ENCODE data around the gene CDH18. TPM values are rescaled to one million over a fixed set of nuclear protein-coding genes. Genes with fewer than 3 reads are reported as not detected.

Gene CDH18
- total RNA-seq, 2 experiments from 2014 or later: not detected

DNA sequence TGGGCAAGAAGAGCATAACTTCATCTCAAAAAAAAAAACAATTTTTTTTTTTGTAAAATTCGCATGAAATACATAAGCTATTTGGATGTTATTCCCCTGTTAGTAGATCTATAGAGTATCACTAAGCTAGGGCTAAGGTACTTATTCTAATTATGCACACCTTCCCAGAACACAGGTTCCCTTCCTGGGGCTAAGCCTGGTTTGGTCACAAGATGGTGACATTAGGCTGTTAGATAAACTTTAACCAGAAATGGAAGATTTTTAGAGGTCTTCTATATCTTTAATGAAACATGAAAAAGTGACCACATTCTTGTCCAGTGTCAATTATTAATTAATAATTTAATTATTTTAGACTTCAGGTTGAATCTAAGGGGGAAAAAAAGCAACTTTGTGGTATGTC, 433.5 kb downstream of the CDH18 start:
- Histone ChIP-seq H3K9me3 (ENCODE audit: low read length) (no peaks in the 10 kb centered on the region), H3K4me3 (ENCODE audit: low read depth, low read length, poor library complexity, severe bottlenecking) (no peak overlapping the region), H2AFZ (ENCODE audit: low read length) (no peak overlapping the region), H3K36me3 (ENCODE audit: insufficient read depth, low read length) (no peaks in the 10 kb centered on the region), H3K79me2 (ENCODE audit: insufficient read depth, low read depth, low read length) (no peaks in the 10 kb centered on the region), H3K4me2 (ENCODE audit: low read length) (no peak overlapping the region), H3K9me2 (ENCODE audit: insufficient read depth, low read length) (no peaks in the 10 kb centered on the region), H3K4me1 (ENCODE audit: insufficient read depth, low read length, poor library complexity, severe bottlenecking) (no peaks in the 10 kb centered on the region), H3K27ac (ENCODE audit: low read depth, low read length, poor library complexity, severe bottlenecking) (no peak overlapping the region), H4K20me1 (ENCODE audit: insufficient read depth, low read length) (no peaks in the 10 kb centered on the region)
- intact Hi-C loops (cut with micrococcal nuclease; ENCODE audit: unreplicated experiment): no loop called here
- POLR2A ChIA-PET: interaction anchor here (0.6 to 1.3 kb wide), 3 partner anchors 11 to 552 kb away, joined by 3 to 4 read pairs (median 3); no protein-coding TSS in a partner anchor
- CTCF ChIA-PET (ENCODE audit: unreplicated experiment): no interaction called here
- TF ChIP-seq, protein P1, sequence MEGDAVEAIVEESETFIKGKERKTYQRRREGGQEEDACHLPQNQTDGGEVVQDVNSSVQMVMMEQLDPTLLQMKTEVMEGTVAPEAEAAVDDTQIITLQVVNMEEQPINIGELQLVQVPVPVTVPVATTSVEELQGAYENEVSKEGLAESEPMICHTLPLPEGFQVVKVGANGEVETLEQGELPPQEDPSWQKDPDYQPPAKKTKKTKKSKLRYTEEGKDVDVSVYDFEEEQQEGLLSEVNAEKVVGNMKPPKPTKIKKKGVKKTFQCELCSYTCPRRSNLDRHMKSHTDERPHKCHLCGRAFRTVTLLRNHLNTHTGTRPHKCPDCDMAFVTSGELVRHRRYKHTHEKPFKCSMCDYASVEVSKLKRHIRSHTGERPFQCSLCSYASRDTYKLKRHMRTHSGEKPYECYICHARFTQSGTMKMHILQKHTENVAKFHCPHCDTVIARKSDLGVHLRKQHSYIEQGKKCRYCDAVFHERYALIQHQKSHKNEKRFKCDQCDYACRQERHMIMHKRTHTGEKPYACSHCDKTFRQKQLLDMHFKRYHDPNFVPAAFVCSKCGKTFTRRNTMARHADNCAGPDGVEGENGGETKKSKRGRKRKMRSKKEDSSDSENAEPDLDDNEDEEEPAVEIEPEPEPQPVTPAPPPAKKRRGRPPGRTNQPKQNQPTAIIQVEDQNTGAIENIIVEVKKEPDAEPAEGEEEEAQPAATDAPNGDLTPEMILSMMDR (conservative IDR thresholded peaks at IDR 0.05; ENCODE audit: low read length): no peak
- no peak for TF ChIP-seq EZH2phosphoT487 (IDR thresholded peaks at IDR 0.05; ENCODE audit: borderline replicate concordance, low read depth, low read length)
- no TSS peak for BruUV-seq (replicated peaks)
- DNase-seq (ENCODE audit: low spot score): no peak

DNA sequence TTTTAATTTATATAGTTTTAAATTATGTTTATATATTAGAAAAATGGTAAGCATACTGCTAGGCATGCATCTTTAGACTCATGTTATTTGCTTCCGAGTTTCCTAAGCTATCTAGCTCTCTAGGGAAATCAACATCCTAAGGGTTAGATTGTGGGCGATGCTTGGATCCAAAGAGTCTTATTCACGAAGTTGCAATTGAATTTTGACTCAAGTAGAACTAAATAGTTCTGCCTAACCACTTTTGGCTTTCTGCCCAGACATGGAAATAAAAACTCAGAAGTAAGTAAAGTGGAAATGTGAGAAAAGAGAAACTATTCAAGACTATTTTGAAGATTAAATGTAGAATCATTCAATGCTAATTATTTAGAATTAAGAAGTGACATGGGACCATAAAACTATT, 440.4 kb downstream of the CDH18 start:
- H2AFZ ChIP-seq (ENCODE audit: low read length): no peak overlapping the region
- intact Hi-C loops (cut with micrococcal nuclease; ENCODE audit: unreplicated experiment): no loop called here

DNA sequence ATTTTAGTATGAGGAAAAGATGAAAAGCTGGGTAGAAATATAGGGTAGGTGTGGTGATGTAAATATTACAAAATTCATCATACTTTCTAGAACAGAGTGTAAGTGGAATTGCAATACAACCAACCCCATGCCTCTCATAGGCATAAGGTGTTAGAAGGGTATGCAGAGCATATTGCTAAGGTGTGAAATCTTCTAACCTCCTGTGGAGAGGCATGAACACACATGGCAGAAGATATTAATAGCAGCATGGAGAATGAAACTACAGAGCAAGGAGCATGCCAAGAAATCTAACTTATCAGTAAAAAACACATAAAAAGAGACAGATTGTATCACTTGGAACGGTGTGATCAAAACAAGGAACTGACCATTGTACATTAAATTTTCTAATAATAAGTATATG, 441.5 kb downstream of the CDH18 start:
- H3K36me3 ChIP-seq (ENCODE audit: insufficient read depth, low read length): no peaks in the 10 kb centered on the region
- no peaks in the 10 kb centered on the region for H4K20me1 ChIP-seq (ENCODE audit: insufficient read depth, low read length)
- TF ChIP-seq EZH2phosphoT487 (IDR thresholded peaks at IDR 0.05; ENCODE audit: borderline replicate concordance, low read depth, low read length): no peak
- TF ChIP-seq, protein P1 (conservative IDR thresholded peaks at IDR 0.05; ENCODE audit: low read length): no peak
- intact Hi-C loops (cut with micrococcal nuclease; ENCODE audit: unreplicated experiment): no loop called here
- H2AFZ ChIP-seq (ENCODE audit: low read length): no peak overlapping the region
- no TSS peak for BruUV-seq (replicated peaks)
- no peak overlapping the region for H3K27ac ChIP-seq (ENCODE audit: low read depth, low read length, poor library complexity, severe bottlenecking)
- POLR2A ChIA-PET: interaction anchor here (2.5 kb wide), 1 partner anchor 11 kb away, joined by 12 read pairs; no protein-coding TSS in a partner anchor
- DNase-seq (ENCODE audit: low spot score): no peak
- CTCF ChIA-PET (ENCODE audit: unreplicated experiment): no interaction called here
- no peaks in the 10 kb centered on the region for H3K79me2 ChIP-seq (ENCODE audit: insufficient read depth, low read depth, low read length)
- no peaks in the 10 kb centered on the region for H3K4me1 ChIP-seq (ENCODE audit: insufficient read depth, low read length, poor library complexity, severe bottlenecking)
- H3K9me2 ChIP-seq (ENCODE audit: insufficient read depth, low read length): no peaks in the 10 kb centered on the region
- H3K4me2 ChIP-seq (ENCODE audit: low read length): no peak overlapping the region
- no peaks in the 10 kb centered on the region for H3K9me3 ChIP-seq (ENCODE audit: low read length)
- H3K4me3 ChIP-seq (ENCODE audit: low read depth, low read length, poor library complexity, severe bottlenecking): no peak overlapping the region

More for the DNA sequence above, 440.4 kb downstream of the CDH18 start:
- Histone ChIP-seq H3K27ac (ENCODE audit: low read depth, low read length, poor library complexity, severe bottlenecking) (no peak overlapping the region), H3K9me2 (ENCODE audit: insufficient read depth, low read length) (no peaks in the 10 kb centered on the region), H3K36me3 (ENCODE audit: insufficient read depth, low read length) (no peaks in the 10 kb centered on the region), H4K20me1 (ENCODE audit: insufficient read depth, low read length) (no peaks in the 10 kb centered on the region), H3K4me3 (ENCODE audit: low read depth, low read length, poor library complexity, severe bottlenecking) (no peak overlapping the region), H3K79me2 (ENCODE audit: insufficient read depth, low read depth, low read length) (no peaks in the 10 kb centered on the region), H3K4me1 (ENCODE audit: insufficient read depth, low read length, poor library complexity, severe bottlenecking) (no peaks in the 10 kb centered on the region), H3K9me3 (ENCODE audit: low read length) (no peaks in the 10 kb centered on the region), H3K4me2 (ENCODE audit: low read length) (no peak overlapping the region)
- no TSS peak for BruUV-seq (replicated peaks)
- CTCF ChIA-PET (ENCODE audit: unreplicated experiment): no interaction called here
- TF ChIP-seq, protein P1 (conservative IDR thresholded peaks at IDR 0.05; ENCODE audit: low read length): no peak
- no peak for TF ChIP-seq EZH2phosphoT487 (IDR thresholded peaks at IDR 0.05; ENCODE audit: borderline replicate concordance, low read depth, low read length)
- no peak for DNase-seq (ENCODE audit: low spot score)
- POLR2A ChIA-PET: interaction anchor here (1.2 to 2.5 kb wide), 2 partner anchors 12 to 81 kb away, joined by 3 to 12 read pairs; no protein-coding TSS in a partner anchor
